Aorta (tissue), 5 donors: ENCODE measurements around the gene ATG7. TPM values are rescaled to one million over a fixed set of nuclear protein-coding genes. Genes with fewer than 3 reads are reported as not detected.

Source experiments
- ATAC-seq: fragments of 200-7000 bp; cut with Tn5 transposase; one replicate; pipeline ENCODE4 v1.9.1; 2022; ENCODE audit warnings: moderate library complexity; ENCODE audit not compliant: low FRiP score
- DNase-seq, 2 donors: peaks; one replicate each; pipeline ENCODE4 v3.0.0-alpha.2; 2020
- H3K27ac ChIP-seq, 2 donors: one replicate each; pipeline ENCODE4 v1.5.1; 2013; ENCODE audit warnings: low read length in 2 of 2, mild to moderate bottlenecking in 2 of 2, moderate library complexity in 2 of 2, control low read depth in 1 of 2, inconsistent platforms in 1 of 2, low read depth in 1 of 2
- H3K27me3 ChIP-seq, 2 donors: one replicate each; pipeline ENCODE4 v1.6.1; 2013; ENCODE audit warnings: control low read depth in 1 of 2, low read length in 1 of 2, mild to moderate bottlenecking in 1 of 2, moderate library complexity in 1 of 2; ENCODE audit not compliant: insufficient read depth in 2 of 2, control insufficient read depth in 1 of 2
- H3K36me3 ChIP-seq, 2 donors: one replicate each; pipeline ENCODE4 v1.6.1; 2013; ENCODE audit warnings: control low read depth in 1 of 2, low read length in 1 of 2, mild to moderate bottlenecking in 1 of 2; ENCODE audit not compliant: insufficient read depth in 2 of 2, control insufficient read depth in 1 of 2
- H3K4me1 ChIP-seq, 2 donors: one replicate each; pipeline ENCODE4 v1.6.1; 2013; ENCODE audit warnings: low read length in 2 of 2, control low read depth in 1 of 2, mild to moderate bottlenecking in 1 of 2, moderate library complexity in 1 of 2; ENCODE audit not compliant: insufficient read depth in 2 of 2, control insufficient read depth in 1 of 2
- H3K4me3 ChIP-seq, 2 donors: one replicate each; pipeline ENCODE4 v1.5.1; 2013; ENCODE audit warnings: low read length in 2 of 2, control low read depth in 1 of 2, mild to moderate bottlenecking in 1 of 2
- H3K9me3 ChIP-seq: one replicate; pipeline ENCODE4 v1.6.1; 2013; ENCODE audit warnings: mild to moderate bottlenecking, low read length; ENCODE audit not compliant: control insufficient read depth
- WGBS, 2 donors: extraction: QIAGEN DNeasy Blood & Tissue Kit; methylation state at CpG; one replicate each; pipeline ENCODE4 v1.1.7; 2013; 5-methylcytosine and 5-hydroxymethylcytosine counted together
- intact Hi-C, 2 donors: fragments of 100-400 bp; cut with DNase I; formaldehyde crosslinking; loops; one replicate each; pipeline versions ENCODE4 v1.14.2 to v1.15.0; 2022
- polyA plus RNA-seq, 2 donors: library from polyadenylated mRNA; stranded (reverse); fragments of 200-250 nt; gene quantifications; one replicate each; pipeline ENCODE4 v1.2.3, GENCODE V29; 2013
- total RNA-seq, 2 donors: library from RNA; stranded (reverse); fragmentation: NEBNext Ultra II Directional; extraction: Animal tissue kit (Norgen Biotek cat#: 25700); gene quantifications; one replicate each; pipeline ENCODE4 v1.2.1, GENCODE V29; 2021
- donor health status: healthy with polysubstance abuse.
- donor health status: Bipolar disorder and iron deficiency.
- donor health status: DM: no; HTN: no; CAD: no.
- donor health status: DM: no; HTN: no; CAD: no.
- donor health status: DM: yes; HTN: yes; CAD: no.

The ATG7 gene
- total and polyA plus RNA-seq, 4 donors, result 5.1 to 84.1 (median 29.1) TPM

- ATAC-seq, result peak; percentile 66
- WGBS, 2 donors, result 13 to 17% methylated on average over 9 of the region's 9 CpGs
- peak; percentile 67 to 82 for DNase-seq
- H3K9me3 ChIP-seq, result no peaks in the 10 kb centered on the region
- H3K4me1 ChIP-seq, result peaks cover 3 to 9% of the 10 kb centered on the region in 2 donors
- no peak overlapping the region for H3K4me3 ChIP-seq
- peak overlapping the region; percentile 46 to 89 for H3K27ac ChIP-seq
- intact Hi-C loops, result loop anchor here (5.0 kb wide), 2 partner anchors 36 to 39 kb away; partner anchors contain the start of gene VGLL4 (in 1 of the 2)
- H3K36me3 ChIP-seq, result no peaks in the 10 kb centered on the region
- H3K27me3 ChIP-seq, result no peaks in the 10 kb centered on the region
Measured at GRCh38 chr3:11603628-11604027, 331.4 kb downstream of the ATG7 start.

GRCh38 chr3:11604139-11604892 is 332.1 kb downstream of the ATG7 start:
- 53 to 56% methylated on average over 15 of the region's 15 CpGs for WGBS, 2 donors
- DNase-seq, result no peak
- ATAC-seq, result no peak

GRCh38 chr3:11605398-11605797 is 333.2 kb downstream of the ATG7 start:
- Histone ChIP-seq H3K27ac (no peak overlapping the region), H3K9me3 (no peaks in the 10 kb centered on the region), H3K27me3 (no peaks in the 10 kb centered on the region), H3K4me1 (peaks cover 3 to 9% of the 10 kb centered on the region in 2 donors), H3K4me3 (no peak overlapping the region), H3K36me3 (no peaks in the 10 kb centered on the region)
- intact Hi-C loops, result no loop called here
- WGBS, 2 donors, result 90 to 100% methylated on average over 1 of the region's 1 CpG
- DNase-seq, result no peak
- ATAC-seq, result no peak

More at GRCh38 chr3:11604139-11604892, 332.1 kb downstream of the ATG7 start:
- peaks cover 3 to 9% of the 10 kb centered on the region in 2 donors for H3K4me1 ChIP-seq
- no peaks in the 10 kb centered on the region for H3K27me3 ChIP-seq
- no peaks in the 10 kb centered on the region for H3K9me3 ChIP-seq
- intact Hi-C loops, result loop anchor here (5.0 kb wide), 2 partner anchors 37 to 38 kb away; partner anchors contain the start of gene VGLL4 (in 1 of the 2)
- no peaks in the 10 kb centered on the region for H3K36me3 ChIP-seq
- peak overlapping the region; percentile 43 to 77 for H3K27ac ChIP-seq
- no peak overlapping the region for H3K4me3 ChIP-seq

GRCh38 chr3:11606090-11606784 is 334.0 kb downstream of the ATG7 start:
- no peaks in the 10 kb centered on the region for H3K9me3 ChIP-seq
- no peak for ATAC-seq
- WGBS, 2 donors, result 69 to 73% methylated on average over 11 of the region's 11 CpGs
- peaks cover 3 to 9% of the 10 kb centered on the region in 2 donors for H3K4me1 ChIP-seq
- peak overlapping the region in 1 of 2 donors; percentile 30 for H3K27ac ChIP-seq
- no peaks in the 10 kb centered on the region for H3K36me3 ChIP-seq
- no peaks in the 10 kb centered on the region for H3K27me3 ChIP-seq
- H3K4me3 ChIP-seq, result no peak overlapping the region
- intact Hi-C loops, result no loop called here
- no peak for DNase-seq

- ATAC-seq (no peak), DNase-seq (no peak)
- Histone ChIP-seq H3K4me1 (peaks cover 0 to 9% of the 10 kb centered on the region in 2 donors), H3K27me3 (no peaks in the 10 kb centered on the region), H3K27ac (no peak overlapping the region), H3K36me3 (no peaks in the 10 kb centered on the region), H3K4me3 (no peak overlapping the region), H3K9me3 (no peaks in the 10 kb centered on the region)
- 63 to 66% methylated on average over 6 of the region's 6 CpGs for WGBS, 2 donors
- intact Hi-C loops, result no loop called here
Measured at GRCh38 chr3:11606865-11607440, 334.8 kb downstream of the ATG7 start.

Other genes with a start within 250 kb of the ATG7 start
- 10 to 100 TPM; 22.4 to 45.1 TPM for gene HRH1, start 117.9 kb upstream of the ATG7 start, total RNA-seq
- gene HRH1, start 117.9 kb upstream of the ATG7 start, polyA plus RNA-seq, result 1 to 10 TPM; 3.9 to 4.4 TPM